DMS53 (cell line): Measurements from ENCODE around the gene C1orf198.

Experiments used
- DNase-seq: peaks from one replicate; lab custom pipeline; 2025; lab: John Stamatoyannopoulos, UW

C1orf198 gene

DNA sequence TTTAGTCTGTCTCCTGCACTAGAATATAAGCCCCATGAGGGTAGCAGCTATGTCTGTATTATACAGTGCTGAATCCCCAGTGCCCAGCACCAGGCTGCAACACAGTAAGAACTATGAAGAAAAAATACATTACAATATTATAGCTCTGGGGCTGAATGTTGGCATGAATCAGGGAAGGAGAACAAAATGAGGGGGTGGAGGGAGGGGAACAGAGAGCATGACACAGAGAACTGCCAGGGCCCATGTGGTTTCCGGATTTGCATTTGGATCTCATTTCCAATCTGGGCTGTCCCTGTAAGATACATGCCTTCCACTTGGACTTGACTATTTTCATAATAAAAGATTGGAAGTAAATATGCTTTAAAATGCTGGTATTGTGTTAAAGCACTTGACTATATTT is 35.8 kb downstream of the C1orf198 start:
- no peak for DNase-seq

DNA sequence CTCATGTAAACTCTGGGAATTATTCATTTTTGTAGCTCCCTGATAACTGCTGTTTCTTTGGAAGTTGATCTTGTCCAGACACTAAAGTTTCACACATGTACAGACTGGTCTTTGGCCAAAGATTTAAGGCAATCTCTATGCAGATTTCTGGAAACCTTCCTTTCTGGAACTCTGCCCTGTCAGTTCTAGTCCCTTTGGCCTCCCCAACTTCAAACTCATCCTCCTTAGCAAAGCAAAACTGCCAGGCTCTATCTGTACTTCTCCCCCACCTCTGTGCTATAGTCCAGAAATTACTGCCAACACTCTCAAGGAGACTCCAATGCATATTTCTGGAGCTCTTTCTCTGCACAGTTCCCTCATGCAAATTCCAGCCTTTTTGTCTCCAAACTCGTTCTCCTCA is 36.5 kb downstream of the C1orf198 start:
- no peak for DNase-seq

DNA sequence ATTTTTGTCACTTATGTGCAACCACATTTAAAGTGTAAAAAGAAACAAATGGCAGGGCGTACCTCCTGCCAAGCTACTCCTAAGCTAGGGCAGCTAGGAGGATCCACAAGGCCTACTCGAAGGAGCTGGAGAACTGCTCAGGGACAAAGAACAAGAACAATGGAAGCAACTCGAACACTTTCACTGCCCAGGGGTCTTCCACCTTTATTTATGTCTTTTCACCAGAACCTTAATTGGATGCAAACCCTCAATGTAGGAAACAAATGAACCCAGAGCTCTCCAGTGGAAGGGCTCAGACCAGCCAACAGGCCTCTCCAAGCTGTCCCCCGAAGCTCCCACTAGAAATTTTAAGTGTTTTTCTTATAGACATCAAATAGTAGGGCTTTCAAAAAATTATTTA is 39.9 kb downstream of the C1orf198 start:
- no peak for DNase-seq

DNA sequence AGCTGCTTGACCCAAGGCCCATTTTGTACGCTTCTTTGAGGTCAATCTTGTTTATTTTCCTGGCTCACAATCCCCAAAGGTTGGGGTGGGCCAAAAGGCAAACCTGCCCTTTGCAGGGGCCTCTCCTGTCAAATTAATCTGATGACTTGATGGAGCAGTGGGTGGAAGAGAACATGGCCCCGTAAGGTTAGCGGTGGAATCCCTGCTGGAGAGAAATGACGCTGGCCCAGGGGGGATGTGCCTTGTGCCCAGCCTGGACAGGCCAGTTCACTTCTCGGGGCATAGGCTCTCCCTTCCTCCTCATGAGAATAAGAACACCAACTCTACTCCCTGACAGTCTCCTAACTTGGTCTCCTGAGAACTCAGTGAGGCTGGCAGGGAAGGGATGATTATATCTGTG is 40.5 kb downstream of the C1orf198 start:
- DNase-seq: no peak

DNA sequence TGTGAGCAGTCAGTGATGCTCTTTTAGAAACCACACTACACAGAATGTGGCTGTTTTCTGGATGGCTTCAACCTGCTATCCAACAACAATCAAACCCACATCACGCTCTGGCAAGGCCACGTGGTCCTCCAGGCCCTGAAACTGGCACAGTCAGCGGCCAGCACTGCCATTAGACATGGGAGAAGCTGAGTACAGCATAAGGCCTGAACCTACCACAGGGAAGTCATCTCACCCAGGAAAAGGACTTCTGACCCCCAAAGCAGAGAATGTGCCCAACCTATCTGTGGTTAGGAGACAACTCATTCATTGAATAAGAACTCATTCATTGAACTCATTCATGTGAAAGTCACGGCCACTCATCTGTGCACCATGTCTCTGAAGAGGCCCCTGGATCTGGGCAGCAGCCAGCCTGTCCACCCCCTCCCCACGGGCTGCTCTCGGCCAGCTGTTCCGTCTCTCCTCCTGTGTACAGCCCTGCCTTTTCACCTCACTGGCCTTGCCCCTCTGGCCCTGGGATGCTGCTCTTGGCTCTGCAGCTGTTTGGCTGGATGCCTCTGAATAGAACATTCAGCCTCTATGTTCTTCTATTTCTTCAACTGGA is 41.1 kb downstream of the C1orf198 start:
- no peak for DNase-seq

DNA sequence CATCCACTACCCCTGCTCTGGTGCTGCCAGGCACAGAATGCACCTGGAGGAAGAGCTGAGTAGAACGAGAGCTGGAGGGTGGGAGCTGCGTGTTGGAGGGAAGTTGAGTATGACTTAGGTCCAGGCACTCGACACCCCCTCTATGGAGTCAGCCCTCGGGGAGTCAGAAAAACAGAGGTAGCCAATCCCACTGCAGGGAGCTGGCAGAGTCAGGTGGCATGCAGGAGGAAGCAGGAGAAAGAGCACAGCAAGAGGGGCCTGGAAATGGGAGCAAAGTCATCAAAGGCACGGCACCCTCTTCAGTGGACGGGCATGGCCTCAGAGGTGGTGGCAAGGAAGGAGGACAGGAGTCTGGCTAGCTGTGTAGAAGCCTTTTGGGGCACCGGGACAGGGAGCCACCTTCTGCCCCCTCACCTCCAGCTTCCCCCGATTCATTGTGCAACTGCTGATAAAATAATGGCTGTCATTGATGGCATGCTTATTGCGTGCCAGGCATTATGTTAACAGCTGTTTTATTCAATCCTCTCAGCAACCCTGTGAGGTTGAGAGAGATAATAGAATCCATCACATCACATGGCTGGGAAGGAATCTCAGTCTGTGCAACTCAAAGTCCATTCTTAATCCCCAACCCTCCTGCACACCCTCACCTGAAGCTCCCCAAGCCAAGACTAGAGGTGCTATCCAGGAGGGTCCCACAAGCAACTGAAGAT is 42.0 kb downstream of the C1orf198 start:
- no peak for DNase-seq

DNA sequence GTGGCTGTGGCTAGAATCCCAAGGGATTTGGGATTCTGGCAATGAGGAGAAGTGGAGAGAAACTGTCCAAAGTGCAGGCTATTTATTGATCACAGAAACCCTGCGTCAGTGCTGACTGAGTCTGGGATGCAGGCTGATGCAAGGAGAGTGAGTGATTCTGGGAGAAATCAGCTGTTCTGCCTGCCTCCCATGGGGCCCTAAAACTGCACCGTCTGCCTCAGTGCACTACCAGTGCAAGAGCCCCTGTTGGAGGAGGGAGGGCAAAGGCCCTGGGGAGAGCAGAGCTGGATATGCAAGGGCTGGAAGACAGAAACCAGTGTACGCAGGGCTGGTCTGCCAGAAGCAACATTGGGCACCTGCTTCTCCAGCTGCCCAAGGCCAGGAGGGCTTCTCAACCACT is 42.6 kb downstream of the C1orf198 start:
- DNase-seq: no peak

DNA sequence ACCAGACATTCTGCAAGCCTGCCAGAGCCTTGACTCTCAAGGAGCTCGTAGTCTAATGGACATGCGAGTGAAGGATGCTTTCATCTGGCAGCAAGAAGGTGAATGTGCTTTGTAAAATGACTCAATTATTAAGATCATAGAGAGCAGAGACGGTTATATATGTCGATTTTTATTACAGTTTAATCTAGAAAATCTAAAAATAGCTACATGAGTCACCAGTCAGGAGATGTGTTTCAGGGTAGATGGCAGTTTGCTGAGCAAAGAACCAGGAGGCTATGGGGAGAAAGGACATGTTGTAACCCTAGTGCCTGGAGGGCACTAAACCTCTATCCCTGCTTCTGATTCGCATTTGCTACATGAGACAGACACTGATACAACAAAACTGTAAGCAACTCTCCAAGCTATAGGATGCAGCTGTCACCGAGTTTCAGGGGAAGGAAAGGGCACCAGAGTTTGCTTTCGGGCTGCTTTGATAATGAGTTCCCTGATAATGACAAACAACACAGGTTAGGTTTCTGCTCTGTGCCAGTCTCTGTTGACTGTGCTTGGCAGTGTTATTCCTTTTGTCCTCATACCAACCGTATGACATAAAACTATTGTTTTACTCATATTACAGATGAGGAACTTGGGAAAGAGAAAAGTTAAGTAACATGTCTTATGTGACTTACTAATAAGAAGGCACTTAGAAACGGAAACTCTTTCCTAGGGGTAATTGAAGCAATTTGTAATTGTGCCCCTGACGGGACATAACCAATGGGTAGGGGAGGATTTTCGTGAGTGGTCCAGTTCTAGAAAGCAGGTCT is 43.2 kb downstream of the C1orf198 start:
- DNase-seq: peak; percentile 36

DNA sequence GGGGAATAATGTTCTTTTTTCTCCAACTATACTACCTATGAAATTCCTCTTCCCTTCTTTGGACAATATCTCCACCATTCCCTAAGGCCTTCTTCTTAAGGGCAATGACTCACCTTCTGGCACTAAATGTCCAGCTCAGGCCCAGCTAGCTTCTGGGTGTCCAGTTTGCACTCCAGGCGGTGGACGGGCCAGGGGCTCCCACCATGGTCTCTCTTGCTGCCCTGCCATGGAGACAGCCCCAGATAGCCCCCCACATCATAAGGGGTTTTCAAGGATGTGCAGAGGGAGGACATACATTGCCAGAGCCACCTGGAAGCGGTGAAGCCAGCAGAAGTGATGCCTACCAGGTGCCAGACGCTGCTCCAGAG is 43.8 kb downstream of the C1orf198 start:
- DNase-seq: no peak

DNA sequence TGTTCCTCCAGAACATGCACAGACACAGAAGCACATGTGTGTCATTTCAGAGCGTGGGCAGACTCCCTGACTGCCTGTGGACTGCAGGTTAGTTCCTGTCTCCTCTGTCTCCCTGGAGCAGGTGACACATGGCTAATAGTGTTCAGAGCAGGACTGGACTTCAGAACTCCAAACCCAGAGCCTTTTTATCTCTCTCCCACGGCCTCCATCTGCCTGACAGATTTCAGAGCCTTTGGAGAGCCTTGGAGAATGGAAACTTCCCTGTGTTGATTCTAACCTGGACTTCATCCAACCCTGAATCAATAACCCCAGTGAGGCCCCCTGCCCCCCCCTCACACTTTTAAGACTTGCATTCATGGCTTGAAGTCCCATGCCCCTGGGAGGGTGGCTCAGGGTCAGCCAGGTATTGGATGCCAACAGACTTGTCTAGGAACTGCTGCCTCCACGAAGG is 44.4 kb downstream of the C1orf198 start:
- no peak for DNase-seq

DNA sequence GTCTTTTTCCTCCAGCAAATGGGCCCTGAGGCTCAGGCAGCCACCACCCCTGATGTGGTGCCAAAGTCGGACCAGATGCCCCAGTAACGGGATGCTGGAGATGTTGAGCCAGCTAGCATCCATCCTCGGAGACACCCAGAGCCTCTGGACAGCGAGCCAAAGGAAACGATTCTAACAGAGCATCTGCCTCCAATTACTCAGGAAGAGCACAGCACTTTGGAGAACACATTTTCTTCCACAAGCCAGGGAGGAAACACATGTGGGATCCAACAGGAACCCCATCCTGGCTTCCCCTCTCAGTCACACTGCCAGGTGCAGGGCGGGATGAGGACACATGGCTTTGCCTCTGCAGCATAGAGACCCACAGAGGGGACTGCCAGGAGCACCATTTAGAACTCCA is 44.9 kb downstream of the C1orf198 start:
- DNase-seq: no peak

DNA sequence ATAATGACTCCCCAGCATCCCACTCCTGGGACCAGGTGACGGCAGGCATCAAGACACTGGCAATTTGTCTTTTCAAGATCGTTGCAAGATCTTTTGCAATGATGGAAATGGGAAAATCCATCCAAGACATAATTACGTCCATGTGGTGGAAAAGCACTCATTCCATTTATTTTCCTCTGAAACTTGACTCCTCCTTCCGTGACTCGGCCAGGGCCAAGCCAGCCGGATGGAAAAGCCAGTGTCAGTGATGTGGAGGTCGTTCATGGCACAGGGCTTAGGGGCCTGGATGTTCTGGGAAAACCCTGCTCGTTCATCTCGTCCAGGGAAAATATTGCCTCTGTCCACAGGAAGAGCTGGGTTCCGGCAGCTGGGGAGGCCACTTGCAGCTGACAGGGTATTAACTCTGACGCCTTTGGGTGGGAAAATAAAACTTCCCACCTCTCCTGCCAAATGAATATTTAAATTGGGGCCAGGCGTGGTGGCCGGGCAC is 46.2 kb downstream of the C1orf198 start:
- no peak for DNase-seq

DNA sequence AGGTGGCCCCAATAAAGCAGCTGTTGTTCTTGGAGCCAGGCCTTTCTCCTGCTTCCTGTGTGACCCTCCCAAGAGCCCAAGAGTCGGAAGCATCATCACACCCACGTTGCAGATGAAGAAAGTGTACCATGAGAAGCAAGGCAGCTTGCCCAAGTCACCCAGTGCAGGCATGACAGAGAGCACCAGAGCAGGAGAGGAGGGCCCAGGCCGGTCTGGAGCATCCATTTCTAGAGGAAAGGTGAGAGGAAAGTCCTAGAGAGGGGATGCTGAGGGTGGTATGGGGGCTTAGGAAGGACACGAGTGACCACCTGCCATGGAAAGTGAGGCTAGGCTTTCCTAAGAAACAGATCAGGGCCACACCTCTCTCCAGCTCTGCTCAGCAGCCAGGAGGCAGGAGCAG is 47.0 kb downstream of the C1orf198 start:
- no peak for DNase-seq

DNA sequence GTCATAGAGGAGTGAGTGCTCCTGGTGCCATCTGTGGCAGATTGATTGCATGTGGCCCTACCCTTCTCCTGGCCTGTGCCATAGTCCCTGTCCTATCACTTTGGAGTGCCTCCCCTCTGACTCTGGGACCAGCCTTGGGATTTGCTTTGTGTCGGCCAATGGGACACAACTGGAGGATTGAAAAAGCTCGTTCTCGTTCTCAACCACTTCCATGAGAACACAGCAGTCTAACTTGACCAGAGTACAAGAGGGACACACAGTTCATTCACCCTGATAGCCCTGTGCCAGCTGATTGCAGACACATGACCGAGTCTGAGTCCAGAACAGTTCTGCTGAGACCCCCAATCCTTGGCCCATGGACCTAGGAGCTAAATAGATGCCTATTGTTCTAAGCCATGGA is 47.8 kb downstream of the C1orf198 start:
- DNase-seq: no peak

DNA sequence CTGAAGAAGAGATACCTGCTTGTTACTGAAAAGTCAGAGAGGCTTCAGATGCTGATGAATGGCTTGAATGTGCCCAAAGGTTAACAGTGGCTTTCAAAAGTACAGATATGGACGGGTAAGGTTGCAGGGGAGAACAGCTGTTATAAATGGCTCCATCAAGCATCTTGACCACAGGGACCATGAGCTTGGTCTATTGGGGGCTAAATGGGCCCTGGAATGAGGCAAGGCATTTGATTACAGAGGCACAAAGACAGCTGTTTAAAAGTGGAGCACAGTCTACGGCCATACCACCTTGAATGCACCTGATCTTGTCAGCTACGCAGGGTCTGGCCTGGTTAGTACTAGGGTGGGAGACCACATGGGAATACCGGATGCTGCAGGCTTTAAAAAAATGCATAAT is 48.3 kb downstream of the C1orf198 start:
- no peak for DNase-seq

DNA sequence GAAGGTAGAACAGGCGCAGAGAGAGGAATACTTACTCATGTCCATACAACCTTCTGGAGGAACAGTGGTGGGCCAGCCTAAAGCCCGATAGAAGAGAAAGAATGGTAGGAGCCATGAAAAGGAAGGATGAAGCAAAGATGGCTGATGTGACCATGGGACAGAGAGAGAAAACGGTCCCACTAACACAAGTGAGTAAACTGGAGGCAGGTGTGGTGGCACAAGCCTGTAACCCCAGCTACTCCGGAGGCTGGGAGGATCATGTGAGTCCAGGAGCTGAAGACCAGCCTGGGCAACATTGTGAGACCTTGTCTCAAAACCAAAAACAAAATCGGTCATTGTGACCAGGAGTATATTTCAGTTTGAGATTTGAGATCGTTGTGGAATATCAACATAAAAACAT is 49.4 kb downstream of the C1orf198 start:
- DNase-seq: no peak

DNA sequence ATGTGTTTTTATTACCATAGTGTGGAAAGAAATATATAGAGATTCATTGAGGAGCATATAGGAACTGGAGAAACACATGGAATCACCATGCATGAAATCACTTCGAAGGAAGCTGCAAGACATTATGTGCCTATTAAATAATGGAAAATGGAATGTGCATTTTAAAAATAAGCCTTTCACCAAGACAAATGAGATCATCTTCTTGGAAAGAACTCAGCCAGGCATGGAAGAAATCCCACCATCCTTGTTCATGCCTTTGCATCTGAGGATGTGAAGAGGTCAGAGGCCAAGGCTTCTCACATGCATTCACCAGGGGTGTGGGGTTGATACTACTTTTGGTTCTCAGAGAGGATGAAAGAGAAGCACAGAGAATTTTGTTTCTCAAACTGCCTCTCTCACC is 50.0 kb downstream of the C1orf198 start:
- DNase-seq: no peak

DNA sequence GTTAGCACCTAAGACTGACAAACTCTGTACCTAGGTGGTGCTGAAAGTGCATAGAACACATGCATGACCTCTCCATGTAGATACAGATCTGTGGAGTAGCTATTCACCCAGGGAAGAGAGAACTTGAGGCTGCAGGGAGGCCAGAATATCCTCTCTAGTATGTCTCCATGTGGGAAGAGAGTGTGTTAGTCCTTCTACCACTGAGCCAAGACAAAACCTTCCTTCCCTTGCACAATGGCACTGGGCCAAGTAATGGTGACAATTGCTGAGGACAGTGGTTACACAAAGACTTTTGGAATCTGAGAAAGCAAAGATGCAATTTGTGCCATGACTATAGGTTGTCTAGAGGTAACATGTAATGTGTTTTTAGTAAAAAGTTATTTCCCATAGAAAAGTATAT is 52.3 kb downstream of the C1orf198 start:
- no peak for DNase-seq

DNA sequence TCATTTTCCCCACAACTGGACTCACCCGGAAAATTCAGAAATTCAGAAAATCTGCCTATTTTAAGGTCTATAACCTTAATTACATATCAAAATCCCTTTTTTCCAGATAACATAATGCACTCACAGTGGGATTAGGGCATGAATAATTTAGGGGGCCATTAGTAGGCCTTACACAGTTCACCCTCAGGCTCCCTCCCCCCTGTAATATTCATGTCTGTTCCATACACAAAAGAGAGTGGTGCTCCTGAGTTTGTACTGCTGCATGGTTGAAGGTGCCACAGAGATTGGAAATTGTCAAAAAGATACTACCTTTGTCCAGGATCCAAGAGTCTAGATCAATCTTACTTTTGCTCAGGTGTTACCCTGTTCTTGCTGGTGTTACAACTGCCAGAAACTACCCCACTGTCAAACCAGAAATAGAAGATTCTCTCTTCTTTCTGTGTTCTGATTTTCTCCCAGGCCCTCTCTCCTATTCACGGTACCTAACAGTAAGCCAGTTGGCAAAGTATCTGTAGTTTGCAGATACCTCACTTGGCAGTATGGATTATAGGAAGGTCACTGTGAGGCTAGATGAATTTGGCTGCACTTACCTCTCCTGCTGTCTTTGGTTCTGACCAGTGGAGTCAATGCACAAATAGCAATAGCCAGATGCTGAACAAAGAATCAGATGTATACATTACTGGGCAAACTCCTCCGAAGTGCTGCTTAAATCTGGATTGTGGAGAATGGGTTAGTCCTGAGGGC is 53.2 kb downstream of the C1orf198 start:
- DNase-seq: no peak

DNA sequence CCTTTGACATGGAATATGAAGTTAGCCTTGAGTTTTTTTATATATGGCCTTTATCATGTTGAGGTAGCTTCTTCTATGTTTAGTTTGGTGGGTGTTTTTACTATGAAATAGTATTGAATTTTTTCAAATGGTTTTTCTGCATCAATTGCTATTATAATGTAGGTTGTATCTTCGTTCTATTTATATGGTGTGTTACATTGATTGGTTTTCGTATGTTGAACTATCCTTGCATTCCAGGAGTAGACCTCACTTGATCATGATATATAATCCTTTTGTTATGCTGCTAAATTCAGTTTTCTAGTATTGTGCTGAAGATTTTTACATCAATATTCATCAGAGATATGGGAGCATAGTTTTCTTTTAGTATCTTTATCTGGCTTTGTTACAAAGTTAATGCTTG is 55.8 kb downstream of the C1orf198 start:
- DNase-seq: peak; percentile 13

DNA sequence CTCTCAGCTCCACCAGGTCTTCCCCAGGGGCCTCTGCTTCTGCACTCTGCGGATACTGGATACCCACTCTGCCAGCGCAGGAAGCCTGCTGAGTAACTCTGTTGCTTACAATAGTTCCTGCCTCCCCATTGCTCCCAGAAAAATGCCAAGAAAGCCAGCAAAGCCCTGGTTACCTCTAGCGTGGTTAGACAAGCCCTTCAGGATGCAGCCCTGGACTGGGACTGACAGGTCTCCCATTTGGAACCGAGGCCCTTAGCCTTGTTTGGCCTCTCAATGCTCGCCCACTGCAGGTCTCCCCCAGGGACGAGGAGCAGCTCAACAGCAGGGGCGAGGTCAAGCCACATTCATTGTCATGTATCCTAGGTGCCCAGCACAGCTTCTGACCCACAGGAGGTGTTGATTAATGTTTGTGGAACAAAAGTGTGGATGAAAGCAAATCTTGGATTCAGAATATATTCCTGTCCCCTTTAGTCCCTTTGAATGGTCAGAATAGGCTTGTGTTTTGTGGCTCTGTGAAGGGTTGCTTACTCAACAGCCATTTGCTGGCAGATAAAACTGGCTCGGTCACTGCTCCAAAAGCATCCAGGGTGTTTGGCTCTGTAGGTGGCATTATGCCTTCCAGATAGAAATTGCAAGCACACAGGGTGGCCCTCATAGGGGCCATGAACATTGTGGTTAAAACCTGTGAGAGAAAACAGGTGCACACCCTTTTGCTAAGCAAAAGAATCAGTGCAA is 58.9 kb downstream of the C1orf198 start:
- DNase-seq: no peak
